Hippocampal formation (tissue), 2 donors: Measurements from ENCODE around the gene PRKACB.
A peak's percentile ranks its signal among the peaks of the same experiment; 100 is the strongest.
"Not testable (repeated sequence)": the region's sequence is repeated elsewhere in the genome, so short reads cannot be mapped to it uniquely, and the experiment has no call there.

Source experiments
- DNase-seq, 2 donors: peaks; one replicate each; lab custom pipeline; 2025; lab: John Stamatoyannopoulos, UW

PRKACB gene

DNA sequence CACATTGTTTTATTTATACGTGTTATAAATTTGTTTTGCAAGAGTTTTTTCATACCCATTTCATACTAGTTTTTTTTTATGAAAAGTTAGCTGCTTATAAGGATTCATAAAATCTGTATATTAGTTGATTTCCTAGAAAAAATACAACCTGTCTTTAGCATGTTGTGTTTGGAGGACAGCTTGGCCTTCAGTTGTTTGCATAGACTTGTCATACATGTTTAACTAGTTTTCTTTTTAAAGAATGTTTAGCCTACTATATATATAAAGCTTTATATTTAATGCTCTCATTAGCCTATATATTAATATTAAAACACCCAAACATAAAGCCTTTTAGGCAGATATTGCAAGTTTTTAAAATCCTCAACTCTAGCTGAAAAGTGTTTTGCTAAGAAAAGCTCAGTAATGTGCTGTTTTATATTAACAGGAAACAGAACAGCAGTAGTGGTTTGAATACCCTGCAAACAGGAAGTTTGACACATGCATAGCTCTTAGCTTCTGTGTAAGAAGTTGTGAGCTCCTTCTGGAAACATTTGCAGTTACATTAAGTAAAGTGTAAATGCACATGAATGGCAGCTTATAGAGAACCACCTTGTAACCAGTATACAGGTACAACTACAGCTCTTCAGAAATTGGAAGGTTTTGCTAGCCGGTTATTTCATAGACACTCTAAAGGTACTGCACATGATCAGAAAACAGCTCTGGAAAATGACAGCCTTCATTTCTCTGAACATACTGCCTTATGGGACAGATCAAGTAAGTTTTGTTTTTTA is at the start of gene PRKACB:
Gene PRKACB (plus strand): TSS at position 476 of the 770 bp plus-strand sequence. CDS start 91 bp downstream, at position 567.
- DNase-seq, result peak in 1 of 2 donors; percentile 35

DNA sequence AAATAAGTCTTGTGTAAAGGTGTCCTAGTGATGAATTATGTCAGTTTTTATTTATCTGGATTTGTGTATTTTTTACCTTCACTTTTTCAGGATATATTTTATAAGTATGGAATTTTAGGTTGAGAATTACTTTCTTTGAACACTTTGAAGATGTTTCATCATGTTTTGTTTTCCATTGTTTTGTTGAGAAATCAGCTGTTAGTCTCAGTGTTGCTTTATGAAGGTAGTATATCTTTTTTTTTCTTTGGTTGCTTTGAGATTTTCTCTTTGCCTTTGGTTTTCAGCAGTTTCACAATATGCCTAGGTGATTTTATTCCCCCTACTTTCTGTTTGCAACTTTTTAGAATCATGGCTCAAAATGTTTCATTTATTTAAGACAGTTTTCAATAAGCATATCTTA is 48.8 kb upstream of the PRKACB start:
- no peak for DNase-seq

DNA sequence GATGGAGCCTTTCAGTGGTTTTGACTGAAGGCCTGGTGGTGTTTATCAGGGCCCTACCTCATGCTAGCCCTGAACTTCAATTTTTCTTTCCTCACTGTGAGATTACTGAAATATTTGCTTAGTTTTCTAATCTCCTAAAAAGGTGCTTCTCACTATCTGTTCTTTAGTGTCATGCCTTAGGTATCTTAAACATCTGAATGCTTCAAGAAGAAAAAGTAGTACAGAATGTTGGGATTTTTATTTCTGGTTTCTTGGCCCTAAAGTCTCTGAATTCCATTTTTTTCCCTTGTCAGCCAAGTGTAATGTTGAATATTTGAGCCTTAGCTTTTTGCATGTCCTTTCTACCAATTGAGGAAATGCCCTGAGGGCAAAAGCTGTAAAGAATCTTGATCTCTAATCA is 47.9 kb upstream of the PRKACB start:
- DNase-seq, result no peak

DNA sequence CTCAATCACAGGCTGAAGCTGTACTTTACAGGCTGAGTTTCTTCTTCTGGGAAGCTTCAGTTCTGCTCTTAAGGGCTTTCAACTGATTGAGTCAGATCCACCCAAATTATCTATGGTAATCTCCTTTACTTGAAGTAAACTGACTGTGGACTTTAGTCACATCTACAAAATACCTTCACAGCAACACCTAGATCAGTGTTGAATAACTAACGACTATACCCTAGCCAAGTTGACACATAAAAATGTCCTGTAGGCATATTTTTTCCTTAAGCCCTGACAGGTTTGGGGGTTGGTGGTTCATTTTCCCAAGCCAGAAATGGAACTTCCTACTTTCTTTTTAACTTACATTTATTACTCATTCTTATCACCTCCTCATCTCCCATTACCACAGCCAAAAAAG is 42.9 kb upstream of the PRKACB start:
- DNase-seq, result no peak

DNA sequence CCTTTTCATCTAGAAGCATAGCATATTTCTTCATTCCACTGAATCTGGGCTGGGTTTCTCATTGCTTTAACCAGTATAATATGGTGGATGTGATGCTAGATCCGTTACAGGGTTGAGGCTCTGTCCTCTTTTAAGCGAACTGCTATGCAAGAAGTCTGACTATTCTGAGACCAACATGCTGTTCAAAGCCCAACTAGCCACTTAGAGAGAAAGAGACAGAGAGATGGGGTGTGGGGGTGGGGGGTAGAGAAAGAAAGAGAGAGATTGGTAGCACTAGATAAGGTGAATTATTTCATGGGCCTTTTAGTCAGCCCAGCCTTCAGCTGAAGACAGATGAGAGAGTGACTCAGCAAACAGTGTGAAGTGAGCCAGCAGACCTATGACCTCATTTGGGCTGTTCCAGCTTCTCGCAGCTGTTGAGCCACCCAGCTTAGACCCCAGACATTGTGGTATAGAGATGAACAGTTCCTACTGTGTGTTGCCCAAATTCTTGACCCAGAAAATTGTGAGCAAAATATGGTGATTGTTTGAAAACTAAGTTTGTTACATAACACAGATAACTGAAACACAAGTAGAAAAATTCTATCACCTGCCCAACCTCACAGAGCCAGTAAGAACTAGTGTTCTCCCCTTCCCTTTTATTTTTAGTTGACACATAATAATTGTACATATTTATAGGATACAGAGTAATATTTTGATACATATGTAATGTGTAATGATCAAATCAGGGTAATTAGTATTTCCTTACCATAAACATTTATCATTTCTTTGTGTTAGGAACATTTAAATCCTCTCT is 40.7 kb upstream of the PRKACB start:
- peak; percentile 14 to 75 for DNase-seq

DNA sequence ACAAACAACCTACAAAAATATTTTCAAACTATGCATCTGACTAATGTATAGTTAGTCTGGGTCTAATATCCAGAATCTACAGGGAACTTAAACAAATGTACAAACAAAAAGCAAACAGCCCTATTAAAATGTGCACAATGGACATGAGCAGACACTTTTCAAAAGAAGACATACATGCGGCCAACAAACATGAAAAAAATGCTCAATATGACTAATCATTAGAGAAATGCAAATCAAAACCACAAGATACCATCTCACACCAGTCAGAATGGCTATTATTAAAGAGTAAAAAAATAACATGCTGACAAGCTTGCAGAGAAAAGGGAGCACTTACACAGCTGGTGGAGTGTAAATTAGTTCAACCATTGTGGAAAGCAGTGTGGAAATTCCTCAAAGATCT is 36.5 kb upstream of the PRKACB start:
- DNase-seq, result not testable (repeated sequence)

DNA sequence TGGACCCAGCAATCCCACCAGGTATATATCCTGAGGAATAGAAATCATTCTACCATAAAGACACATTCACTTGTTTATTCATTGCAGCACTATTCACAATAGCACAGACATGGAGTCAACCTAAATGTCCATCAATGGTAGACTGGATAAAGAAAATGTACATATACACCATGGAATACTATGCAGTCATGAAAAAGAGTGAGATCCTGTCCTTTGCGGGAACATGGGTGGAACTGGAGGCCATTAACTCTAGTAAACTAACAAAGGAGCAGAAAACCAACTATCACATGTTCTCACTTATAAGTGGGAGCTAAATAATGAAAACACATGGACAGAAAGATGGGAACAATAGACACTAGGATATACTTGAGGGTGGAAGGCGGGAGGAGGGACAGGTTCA is 36.1 kb upstream of the PRKACB start:
- no peak for DNase-seq

DNA sequence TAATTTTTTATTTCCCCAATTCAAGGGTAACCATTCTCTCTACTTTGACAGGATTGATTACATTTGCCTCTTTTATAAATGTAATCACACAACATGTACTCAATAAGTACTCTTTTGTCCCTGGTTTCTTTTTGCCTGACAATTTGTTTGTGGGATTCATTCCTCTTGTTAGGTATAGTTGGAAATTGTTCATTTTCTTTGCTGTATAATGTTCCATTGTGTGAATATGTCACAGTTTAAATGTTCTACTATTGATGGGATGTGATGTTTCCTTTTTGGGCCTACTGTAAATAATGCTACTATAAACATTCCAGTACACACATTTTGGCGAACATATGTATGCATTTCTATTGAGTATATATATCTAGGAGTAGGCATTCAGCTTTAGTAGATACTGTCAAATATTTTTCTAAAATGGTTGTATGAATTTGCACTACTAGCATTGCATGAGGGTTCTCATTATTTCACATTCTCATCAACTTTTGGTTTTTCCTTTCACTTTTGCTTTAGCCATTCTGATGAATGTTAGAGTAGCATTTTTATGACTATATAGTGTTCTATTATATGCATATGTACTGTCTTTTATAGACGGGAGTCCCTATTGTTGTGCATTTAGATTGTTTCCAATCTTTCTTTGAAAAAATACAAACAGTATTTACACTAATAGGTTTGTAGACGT is 35.0 kb upstream of the PRKACB start:
- no peak for DNase-seq

DNA sequence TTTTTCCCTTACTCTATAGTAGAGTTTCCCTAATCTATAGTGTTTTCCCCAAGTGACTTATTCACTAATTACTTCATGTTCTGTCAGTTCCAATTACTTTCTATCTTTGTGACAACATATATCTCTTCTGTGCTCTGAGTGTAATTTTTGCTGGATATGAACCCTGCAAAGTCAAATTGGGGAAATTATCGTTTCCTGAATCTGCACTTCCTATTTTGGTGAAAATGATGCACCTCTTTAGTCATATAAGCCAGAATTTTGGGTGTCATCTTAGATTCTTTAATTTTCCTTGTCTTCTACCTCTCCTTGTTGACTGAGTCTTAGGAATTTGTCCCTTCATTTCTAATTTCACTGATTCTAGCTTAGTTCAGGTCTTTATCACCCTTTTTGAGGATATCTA is 33.4 kb upstream of the PRKACB start:
- no peak for DNase-seq

DNA sequence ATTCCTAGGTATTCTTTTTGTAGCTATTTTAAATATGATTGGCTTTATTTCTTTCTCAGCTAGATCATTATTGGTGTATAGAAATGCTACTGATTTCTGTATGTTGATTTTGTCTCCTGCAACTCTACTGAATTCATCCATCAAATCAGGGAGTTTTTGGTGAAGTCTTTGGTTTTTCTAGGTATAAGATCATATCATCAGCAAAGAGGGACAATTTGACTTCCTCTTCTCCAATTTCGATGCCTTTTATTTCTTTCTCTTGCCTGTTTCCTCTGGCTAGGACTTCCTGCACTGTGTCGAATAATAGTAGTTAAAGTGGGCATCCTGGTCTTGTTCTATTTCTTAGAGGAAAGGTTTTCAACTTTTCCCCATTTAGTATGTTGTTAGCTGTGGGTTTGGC is 27.5 kb upstream of the PRKACB start:
- DNase-seq, result no peak

DNA sequence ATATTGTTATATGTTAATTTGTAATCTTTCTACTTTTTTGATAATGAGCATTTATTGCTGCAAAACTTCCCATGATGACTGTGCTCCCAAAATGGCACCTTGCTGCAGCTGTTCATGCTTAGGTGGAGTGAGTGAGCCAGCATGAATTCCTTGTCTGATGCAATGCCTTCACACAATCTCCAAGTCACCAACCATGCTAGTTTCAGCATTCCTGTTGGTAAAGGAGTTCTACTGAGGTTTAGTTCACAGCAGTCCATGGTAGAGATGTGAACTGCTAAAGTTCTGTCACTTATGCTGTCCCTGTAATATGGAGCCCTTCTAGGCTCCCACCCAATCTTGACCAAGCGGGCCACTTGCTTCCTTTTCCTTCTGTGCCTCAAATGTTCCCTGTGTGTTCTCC is 26.2 kb upstream of the PRKACB start:
- no peak for DNase-seq

DNA sequence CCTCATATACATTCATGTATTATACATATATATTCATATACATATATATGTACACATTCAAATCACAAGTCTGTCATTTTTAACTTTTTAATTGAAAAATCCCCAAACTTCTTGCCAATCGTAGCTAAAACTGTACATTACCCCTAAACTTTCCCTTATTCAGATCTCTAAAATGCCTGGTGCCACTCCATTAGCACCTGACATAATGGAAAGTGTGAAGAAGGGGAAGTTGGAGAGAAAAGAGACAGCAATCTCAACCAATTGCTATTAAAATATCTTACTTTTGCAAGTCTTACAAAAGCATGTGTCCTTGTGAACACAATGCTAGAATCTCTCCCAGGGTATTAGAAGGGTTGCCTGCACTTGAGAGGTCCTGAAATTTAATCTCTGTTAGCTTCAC is 22.7 kb upstream of the PRKACB start:
- DNase-seq, result no peak

DNA sequence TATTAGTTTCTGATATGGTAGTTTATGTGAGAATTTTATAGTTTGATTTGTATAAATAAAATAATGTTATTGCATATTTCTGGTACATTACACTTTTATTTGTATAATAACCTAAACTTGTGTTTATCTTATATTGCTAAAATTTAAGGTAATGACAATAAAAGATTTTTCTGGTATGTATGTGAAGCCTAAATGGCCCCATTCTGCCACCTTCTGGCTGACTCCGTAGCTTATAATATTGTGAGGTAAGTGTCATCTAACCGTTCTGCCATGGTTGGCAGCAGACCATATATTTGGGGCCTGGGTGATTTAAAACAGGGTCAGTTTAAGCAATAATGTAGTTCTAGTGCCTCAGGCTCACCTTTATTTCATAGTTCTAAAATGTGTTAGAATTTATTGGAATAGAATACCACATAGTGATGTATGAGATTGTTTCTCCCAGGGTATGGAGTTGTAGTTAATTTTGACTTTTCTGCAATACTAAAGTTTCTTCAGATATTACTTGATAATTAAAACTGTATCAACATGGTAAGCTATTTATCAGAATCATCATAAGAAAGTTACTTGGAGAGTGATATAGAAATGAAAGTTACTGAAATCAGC is 21.2 kb upstream of the PRKACB start:
- DNase-seq, result peak; percentile 50 to 62

DNA sequence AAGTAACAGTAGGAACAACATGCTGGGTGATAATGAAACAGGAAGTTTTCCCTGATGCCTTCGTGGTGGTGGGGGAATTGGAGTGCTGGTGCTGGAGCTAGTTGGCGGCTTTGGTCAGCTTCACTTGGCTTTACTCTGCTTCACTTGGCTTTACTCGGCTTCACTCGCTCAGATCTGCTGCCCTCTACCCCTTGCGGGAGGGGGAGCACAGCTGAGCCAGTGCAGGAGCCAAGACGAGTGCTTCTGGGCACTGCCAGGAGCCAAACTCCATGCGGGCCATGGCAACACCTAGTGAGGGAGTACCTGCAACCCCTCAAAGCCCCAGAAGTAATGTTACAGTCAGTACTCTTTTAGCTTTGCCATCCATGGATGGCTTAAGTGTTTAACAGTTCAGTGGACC is 10.6 kb upstream of the PRKACB start:
- DNase-seq, result no peak

DNA sequence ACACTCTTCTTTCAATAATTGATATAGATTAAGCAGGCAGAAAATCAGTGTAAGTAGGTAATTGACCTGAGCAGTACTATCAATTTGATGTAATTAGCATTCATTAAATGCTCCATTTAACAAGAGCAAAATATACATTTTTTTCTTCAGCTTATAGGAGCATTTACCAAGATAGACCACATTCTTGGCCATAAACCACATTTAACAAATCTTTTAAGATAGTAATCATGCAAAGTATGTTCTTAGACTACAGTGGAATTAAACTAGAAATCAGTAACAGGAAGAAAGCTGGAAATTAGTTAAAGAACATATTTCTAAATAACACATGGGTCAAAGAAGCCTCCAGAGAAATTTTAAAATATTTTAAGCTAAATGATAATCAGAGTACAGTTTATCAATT is 8.7 kb upstream of the PRKACB start:
- DNase-seq, result no peak

DNA sequence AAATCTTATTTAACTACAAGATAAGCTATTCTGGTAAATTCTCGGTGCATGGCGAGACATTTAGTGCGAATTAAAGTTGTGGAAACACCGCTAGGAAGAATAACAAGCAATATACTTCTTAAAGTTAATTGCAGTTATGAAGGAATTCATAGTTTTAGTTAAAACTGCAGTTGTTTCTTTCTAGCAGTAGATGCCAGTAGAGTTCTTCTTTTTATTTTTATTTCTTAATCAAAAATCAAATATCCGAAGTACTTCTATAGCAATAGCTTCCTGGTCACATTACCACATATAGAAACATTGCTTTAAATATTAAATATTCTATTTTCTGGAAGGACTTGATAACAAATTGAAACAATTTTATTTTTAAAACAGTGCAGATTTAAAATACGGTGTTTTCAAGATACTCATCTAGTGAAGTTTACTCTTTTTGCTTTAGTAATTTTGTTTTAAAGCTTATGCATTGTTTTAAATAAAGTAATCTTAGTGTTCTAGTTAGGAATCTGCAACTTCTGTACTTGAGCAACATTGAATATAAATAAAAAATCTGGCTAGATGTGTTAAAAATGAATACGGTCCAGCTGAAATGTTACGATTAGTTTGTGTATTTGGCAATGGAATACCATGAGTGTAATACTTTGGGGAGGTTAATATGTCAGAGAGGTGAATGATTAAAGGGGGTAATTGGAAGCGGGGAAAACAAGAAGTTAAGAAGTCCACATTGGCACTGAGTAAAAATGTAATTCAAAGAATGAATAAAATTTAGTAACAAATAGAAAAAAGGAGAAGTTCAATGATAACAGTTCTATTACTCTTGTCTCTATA is 2.7 kb upstream of the PRKACB start:
- peak in 1 of 2 donors; percentile 73 for DNase-seq

DNA sequence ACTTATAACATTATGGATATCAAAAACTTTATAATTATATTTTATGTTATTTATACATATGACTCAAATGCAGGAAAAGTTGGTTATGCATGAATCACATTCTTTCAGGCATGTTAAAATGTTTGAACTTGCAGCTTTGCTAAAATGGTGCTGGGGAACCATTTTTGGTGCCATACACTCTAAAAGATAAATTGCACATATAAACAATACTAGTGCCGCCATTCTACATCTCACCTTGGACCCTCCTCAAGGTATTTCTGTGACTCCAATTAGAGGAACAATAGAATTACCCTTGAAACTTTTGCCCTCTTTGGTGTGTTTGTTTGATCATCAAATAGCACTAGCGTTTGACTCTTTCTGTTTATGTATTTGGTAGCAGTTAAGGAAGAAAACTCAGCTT is 997 bp downstream of the PRKACB start:
- DNase-seq, result no peak

DNA sequence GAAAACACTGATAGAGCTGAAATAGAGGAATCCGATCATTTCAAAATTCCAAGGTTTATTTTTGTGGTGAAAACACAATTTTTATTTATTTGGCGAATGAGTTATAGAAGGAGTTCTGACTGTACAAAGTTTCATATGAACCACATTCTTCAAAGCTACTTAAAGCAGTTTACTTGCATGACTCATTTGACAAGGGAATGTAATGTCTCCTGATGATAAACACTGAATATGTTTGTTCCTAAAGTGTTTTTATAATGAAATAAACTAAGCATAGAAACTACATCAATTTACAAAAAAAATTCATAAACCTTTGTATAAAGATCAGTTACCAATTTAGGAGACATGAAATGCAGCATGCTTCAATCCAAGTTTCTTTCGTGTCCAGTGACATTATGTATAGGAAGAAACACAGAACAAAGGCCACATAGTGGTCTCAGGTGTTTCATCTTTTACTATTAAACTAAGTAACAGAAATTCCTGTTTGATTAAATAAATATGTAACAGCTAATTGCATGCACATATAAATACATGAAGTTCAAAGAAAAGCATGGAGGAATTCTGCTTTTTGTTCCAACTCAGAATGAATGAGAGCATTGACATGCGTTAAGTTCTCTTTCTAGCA is 2.5 kb downstream of the PRKACB start:
- no peak for DNase-seq

DNA sequence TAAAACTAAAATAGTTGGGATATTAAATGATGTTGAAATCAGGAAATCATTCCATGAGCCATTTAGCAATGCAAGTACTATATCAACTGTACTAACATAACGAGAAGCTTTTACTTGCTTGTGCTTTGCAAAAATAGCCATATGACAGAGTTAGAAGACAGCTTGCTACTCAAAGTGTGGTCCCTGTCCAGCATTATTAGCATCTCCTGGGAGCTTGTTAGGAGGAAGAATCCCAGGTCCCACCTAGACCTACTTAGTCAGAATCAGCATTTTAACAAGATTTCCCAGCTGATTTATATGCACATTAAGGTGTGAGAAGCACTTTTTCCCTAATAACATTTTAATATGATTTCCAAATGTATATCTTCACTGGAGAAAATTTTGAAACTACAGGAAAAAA is 4.7 kb downstream of the PRKACB start:
- DNase-seq, result no peak

DNA sequence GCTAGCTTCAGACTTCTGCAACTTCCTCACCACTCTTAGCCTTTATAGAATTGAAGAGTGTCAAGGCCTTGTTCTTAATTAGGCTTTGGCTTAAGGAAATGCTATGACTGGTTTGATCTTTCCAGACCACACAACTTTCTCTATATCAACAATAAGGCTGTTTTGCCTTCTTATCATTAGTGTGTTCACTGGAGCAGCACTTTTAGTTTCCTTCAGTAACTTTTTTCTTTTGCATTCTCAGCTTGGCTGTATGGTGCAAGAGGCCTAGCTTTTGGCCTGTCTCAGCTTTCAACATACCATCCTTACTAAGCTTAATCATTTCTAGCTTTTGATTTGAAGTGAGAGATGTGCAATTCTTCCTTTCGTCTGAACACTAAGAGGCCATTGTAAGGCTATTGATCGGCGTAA is 8.6 kb downstream of the PRKACB start:
- DNase-seq, result no peak

DNA sequence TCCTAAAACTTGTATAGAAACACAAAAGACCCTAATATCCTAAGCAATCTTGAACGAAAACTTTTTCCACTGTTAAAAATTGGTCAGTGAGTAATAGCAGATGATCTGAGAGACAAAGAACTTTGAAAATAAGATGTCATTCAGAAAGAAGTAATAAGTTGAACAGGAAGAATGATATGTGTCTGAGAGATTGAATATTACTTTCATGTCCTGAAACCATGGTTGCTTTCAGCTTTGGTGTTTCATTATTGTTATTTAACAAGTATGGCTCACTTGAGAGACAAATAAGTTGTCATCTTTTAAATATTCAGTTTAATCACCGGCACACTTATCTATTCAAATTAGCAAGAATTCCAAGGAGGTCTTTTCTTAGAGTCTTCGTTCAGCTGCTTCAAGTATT is 11.4 kb downstream of the PRKACB start:
- no peak for DNase-seq
